Islet of Langerhans (tissue), 1 donor: ENCODE data around the gene ANKRD50.

Experiments
- FAIRE-seq: peaks from one replicate; lab custom pipeline; 2011; peaks lifted over from hg19 to GRCh38; lab: Jason Lieb, UNC

The ANKRD50 gene, protein sequence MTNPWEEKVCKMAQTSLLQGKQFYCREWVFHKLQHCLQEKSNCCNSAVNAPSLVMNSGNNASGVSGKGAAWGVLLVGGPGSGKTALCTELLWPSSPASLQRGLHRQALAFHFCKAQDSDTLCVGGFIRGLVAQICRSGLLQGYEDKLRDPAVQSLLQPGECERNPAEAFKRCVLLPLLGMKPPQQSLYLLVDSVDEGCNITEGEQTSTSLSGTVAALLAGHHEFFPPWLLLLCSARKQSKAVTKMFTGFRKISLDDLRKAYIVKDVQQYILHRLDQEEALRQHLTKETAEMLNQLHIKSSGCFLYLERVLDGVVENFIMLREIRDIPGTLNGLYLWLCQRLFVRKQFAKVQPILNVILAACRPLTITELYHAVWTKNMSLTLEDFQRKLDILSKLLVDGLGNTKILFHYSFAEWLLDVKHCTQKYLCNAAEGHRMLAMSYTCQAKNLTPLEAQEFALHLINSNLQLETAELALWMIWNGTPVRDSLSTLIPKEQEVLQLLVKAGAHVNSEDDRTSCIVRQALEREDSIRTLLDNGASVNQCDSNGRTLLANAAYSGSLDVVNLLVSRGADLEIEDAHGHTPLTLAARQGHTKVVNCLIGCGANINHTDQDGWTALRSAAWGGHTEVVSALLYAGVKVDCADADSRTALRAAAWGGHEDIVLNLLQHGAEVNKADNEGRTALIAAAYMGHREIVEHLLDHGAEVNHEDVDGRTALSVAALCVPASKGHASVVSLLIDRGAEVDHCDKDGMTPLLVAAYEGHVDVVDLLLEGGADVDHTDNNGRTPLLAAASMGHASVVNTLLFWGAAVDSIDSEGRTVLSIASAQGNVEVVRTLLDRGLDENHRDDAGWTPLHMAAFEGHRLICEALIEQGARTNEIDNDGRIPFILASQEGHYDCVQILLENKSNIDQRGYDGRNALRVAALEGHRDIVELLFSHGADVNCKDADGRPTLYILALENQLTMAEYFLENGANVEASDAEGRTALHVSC (N-terminal part only)

GRCh38 chr4:124712372-124713184 lies at the start of gene ANKRD50:
ANKRD50 (minus strand) TSS chr4:124712732; CDS start chr4:124710511, 2,221 bp downstream.
- no peak for FAIRE-seq

DNA sequence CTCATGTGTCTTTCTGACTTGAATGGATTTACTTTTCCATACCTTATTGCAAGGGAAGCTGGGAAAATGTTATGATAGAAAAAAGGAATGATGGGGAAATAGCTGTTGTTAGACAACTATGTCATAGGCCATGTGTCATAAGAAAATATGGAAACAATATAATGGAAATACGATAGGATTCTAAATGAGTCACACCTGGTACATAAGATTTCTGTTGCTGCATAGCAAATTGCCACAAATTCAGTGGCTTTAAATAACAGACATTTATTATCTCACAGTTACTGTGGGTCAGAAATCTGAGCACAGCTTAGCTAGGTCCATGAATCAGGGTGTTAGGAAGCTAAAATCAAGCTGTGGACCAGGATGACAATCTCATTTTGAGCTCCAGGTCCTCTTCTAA lies 44.6 kb upstream of the ANKRD50 start:
- no peak for FAIRE-seq

DNA sequence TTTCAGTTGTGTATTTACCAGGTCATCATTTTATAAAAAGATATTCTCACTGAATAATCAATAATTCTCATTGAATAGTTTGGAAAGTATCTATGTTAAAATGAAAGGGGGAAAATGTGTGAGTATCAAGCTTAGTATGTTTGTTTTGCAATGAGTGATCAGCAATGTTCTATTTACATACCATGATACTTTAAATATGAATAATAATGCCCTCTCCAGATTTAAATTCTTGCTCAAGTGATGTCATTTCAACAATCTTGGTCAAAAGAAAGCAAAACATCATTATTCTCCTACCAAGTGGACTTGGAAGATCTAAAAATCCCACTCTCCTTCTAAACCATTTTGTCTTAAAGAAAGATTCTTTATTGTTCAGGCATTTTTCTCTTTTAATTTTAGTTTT lies 42.1 kb upstream of the ANKRD50 start:
- FAIRE-seq = no peak

DNA sequence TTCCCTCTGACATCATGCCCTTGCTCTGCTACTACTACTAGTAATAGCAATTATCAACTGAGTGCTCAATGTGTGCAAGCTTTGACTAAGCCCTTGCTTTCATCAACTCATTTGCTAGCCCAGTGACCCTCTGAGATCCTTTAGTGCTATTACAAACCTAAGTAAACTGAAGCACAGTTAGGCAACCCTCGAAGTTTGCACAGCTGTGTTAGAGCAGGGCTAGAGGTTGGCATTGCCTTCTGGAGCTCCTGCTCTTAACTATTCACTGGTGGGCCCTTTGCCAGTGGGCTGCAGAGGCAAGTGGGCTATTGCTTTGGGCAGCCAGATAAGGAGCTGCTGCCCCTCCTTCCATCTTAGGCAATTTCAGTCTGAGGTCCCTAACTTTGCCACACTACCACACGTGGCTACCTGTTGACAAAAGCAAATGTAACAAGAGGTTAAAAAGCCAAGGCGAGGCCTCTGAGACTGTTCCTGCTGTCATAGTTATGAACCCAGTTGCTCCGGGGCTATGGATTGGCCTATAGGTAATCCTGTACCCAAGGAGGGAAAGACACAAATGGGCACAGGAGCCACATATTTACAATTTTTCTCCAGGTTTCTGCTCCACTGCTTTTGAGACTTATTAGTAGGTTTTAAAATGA lies 41.5 kb upstream of the ANKRD50 start:
- no peak for FAIRE-seq

- no peak for FAIRE-seq
These were observed 36.9 kb upstream of the ANKRD50 start for GRCh38 chr4:124749421-124749820.

DNA sequence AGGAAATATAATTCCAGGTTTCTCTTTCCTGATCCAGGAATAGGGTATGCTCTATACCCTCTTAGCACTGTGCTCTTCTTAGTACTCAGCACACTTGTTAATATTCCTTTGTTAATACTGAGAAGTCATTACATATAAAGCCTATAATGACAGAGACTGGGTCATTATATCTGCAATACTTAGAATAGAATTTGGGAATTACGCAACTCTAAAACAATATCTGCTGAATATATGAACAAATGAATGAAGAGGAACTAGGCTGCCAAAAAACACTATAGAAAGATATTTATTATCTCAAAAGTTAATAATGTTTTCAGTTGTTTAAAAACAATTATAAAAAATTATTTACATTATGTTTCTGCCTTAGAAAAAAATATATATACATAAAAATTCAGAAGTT lies 36.4 kb upstream of the ANKRD50 start:
- no peak for FAIRE-seq

DNA sequence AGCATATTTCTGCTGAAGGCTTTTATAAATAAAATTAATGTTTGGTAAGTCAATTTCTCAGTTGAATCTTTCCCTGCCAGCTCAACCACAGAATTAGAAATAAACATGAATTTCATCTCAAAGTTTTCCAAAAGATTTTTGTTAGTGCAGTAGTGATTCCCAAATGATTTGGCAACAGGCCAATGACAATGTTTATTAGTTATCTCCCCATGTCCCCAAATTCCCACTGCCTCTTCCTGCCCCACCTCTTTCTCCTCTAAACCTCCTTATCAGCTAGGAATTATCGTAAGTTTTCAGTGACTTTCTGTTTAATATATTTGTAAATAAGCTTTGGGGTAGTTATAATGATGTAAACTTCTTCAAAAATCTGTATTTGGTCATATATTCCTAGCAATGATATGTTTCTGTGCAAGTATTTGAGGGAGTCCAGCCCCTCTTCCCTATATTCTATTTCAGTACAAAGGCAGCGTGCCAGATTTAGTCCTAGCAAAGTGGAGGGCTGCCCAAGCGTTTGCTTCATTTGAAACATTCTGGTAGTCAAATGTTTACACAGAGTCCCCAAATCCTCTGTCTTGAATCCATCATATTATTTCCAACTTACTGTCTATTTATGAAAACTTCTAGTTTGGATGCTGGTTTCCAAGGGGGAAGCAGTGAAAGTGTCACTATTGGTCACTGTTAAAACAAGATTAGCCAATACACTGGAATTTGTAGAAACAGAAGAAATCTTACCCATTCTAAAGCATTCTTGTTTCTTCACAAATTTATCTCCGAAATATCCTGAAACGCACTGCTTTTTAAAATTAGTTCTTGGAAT lies 33.7 kb upstream of the ANKRD50 start:
- FAIRE-seq = no peak

DNA sequence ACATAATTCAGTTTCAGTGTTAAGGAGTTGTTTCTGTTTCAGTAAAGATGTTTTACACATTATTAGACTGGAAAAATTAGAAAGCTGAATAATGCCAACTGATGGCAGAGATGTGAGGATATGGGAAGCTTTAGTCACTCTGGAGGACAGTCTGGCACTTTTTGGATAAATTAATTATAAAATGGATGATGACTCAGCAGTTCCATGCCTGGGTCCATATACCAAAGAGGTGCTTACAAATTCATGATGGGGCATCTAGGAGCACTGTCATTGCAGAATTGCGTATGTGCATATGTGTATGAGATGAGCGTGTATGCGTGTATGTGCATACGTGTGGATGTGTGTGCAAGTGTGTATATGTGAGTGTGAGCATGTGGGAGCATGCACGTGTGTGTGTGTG lies 31.2 kb upstream of the ANKRD50 start:
- no peak for FAIRE-seq

DNA sequence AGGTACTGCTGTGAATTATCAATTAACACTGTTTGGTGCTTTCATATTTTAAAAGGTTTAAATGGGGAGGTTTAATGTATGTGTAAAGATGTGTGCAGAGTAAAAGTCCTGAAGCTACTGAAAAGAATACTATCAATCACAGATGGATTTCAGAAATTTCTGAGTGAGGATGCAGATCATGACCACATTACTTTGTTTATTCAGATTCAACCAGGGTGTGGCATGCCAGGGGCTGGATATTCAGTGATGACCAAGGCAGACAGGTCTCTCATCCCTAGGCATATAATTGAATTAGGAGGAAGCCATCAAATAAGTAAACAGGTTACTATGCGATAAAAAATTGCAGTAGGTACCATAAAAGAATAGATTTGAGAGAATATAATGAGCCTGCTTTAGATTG lies 28.0 kb upstream of the ANKRD50 start:
- no peak for FAIRE-seq

GRCh38 chr4:124738994-124739393 lies 26.5 kb upstream of the ANKRD50 start:
- FAIRE-seq = no peak

DNA sequence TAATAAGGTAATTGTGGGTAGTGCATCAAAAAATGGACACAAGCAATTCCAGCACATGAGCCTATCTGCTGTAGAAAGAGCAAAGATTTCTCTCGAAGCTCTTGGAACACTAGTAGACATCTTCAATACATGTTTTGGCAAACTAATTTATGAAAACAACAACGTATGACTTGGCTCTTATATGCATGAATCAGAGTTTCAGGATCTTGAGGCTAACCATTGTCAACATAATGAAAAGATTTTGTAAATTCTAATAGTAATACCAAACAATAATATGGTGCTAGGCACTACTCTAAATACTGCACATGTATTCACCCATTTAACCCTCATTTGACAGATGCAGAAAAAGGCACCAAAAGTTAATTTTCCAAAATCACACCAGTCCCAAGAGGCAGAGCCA lies 25.1 kb upstream of the ANKRD50 start:
- no peak for FAIRE-seq

- no peak for FAIRE-seq
These were observed 24.0 kb upstream of the ANKRD50 start for GRCh38 chr4:124736526-124736925.

GRCh38 chr4:124727331-124727890 lies 14.9 kb upstream of the ANKRD50 start:
- FAIRE-seq = no peak

GRCh38 chr4:124726269-124726668 lies 13.7 kb upstream of the ANKRD50 start:
- FAIRE-seq = no peak

DNA sequence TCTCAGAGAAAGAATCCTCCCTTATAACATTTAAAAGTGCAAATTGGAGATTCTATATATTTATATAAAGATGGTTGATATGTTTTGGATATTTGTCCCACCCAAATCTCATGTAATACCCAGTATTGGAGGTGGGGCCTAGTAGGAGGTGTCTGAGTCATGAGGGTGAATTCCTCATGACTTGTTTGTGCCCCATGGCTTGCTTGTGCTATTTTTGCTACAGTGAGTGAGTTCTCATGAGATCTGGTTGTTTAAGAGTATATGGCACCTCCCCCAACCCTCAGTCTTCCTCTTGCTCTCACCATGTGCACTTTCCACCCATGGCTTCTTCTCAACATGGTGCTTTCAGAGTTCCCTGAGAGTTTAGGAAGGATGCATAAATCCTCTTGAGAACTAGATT lies 9.5 kb upstream of the ANKRD50 start:
- FAIRE-seq = no peak

GRCh38 chr4:124717101-124717500 lies 4.6 kb upstream of the ANKRD50 start:
- no peak for FAIRE-seq

GRCh38 chr4:124713185-124713592 lies 657 bp upstream of the ANKRD50 start:
- no peak for FAIRE-seq

DNA sequence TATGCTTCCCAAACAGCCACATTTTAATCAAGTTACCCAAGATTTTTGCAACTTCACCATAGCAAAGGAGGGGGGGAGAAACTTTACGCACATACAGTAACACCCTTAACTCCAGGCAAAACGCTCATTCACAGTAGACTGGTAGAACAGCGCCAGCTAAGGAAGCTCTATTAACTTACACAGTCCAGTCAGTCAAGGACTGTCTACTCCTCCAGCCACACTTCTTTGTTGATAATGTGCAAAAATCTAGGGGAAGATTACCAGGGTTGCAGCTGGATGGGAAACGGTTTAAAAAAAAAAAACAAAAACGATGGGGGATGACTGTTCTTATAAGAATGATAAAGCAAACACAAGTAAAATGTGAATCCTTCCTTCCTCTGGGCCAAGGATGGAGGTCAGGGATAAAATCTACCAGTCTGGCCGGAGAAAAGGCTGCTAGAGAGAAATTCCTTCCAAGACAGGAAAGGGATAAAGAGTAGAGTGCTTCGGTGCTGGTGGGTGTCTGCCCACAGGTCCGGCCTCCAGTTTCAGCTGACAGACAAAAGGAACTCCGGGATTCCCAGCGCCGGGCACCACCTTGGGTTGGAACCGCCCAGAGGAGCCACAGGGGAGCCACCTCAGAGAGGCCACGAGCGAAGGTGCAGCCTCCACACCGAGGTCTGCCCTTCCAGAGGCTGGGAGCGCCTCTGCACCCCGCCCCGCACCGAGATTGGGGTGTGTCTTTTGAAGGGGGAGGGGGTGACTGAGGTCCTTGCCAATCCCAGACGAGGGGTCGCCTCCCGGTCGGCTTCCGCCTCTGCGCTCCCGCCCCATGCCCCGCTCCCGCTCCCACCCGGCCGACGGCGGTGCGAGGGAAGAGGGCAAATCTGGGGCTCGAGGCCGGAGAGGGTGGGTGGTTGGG lies 811 bp downstream of the ANKRD50 start:
- FAIRE-seq = no peak

- peak; percentile 5 for FAIRE-seq
These were observed 1.6 kb downstream of the ANKRD50 start for GRCh38 chr4:124710911-124711310.
